ENCODE results near the gene STEAP3.

DNA sequence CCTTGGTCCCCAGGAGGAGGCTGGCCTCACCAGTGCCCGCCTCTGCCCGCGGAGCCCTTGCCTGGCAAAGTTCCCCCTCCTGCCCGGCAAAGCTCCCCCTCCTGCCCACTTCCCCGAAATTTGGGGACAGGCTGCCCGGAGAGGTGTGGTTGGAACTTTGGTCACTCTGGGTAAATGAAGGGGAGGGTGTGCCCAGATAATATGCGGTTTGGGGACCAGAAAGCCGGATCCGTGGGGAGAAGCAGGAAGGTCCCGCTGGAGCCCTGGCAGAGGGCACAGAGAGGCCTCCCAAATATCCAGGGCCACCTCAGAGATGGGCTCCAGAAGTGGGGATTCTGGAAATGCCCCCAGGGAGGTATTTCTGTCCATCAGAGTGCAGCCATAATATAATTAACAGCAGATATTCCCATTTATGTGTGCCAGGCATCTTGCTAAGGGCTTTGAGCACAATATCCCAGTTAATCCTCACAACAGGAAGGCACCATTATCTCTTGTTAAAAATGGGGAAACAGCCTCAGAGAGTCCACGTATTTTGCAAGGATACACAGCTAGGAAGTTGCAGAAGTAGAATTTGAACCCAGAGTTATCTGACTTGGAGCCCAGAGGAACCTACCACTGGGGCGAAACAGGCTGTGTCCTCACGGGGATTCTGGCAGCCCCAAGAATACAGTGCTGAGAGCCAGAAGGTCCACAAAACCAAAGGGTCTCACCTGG lies 914 bp downstream of the STEAP3 start:
- TF ChIP-seq CTCF (IDR thresholded peaks at IDR 0.05), result no peak
- no peak for TF ChIP-seq ZFX (IDR thresholded peaks at IDR 0.05; ENCODE audit: borderline replicate concordance)

Measured in 22Rv1 (cell line).